H9 (cell line): ENCODE results near the gene TSPAN6. TPM values are rescaled to one million over a fixed set of nuclear protein-coding genes. Genes with fewer than 3 reads are reported as not detected.

ENCODE experiments used
- DNase-seq: peaks from one replicate; pipeline ENCODE4 v3.0.0-alpha.2; 2017
- H2AFZ ChIP-seq: one replicate; pipeline ENCODE4 v1.6.1; 2013; ENCODE audit warnings: mild to moderate bottlenecking, low read length, control low read depth, moderate library complexity
- H2AK5ac ChIP-seq: 2 replicates; pipeline ENCODE4 v1.6.1; 2013; ENCODE audit warnings: low read length, control low read depth, mixed read lengths; ENCODE audit not compliant: insufficient read length
- H2BK120ac ChIP-seq: one replicate; pipeline ENCODE4 v1.6.1; 2013; ENCODE audit warnings: low read depth, mild to moderate bottlenecking, low read length, control low read depth, inconsistent platforms; ENCODE audit not compliant: poor library complexity, severe bottlenecking
- H2BK12ac ChIP-seq: 2 replicates; pipeline ENCODE4 v1.6.1; 2013; ENCODE audit warnings: low read length, control low read depth, mixed read lengths, low read depth; ENCODE audit not compliant: insufficient read length
- H2BK15ac ChIP-seq: 2 replicates; pipeline ENCODE4 v1.6.1; 2013; ENCODE audit warnings: low read depth, low read length, control low read depth
- H2BK20ac ChIP-seq: one replicate; pipeline ENCODE4 v1.6.1; 2013; ENCODE audit warnings: low read depth, mild to moderate bottlenecking, low read length, control low read depth, inconsistent platforms; ENCODE audit not compliant: poor library complexity, severe bottlenecking
- H2BK5ac ChIP-seq: 2 replicates; pipeline ENCODE4 v1.6.1; 2013; ENCODE audit warnings: low read length, control low read depth, mixed read lengths; ENCODE audit not compliant: insufficient read length
- H3K14ac ChIP-seq: 2 replicates; pipeline ENCODE4 v1.6.1; 2013; ENCODE audit warnings: low read length, control low read depth; ENCODE audit not compliant: insufficient read depth
- H3K18ac ChIP-seq: 2 replicates; pipeline ENCODE4 v1.6.1; 2013; ENCODE audit warnings: low read depth, mild to moderate bottlenecking, mixed read lengths, low read length, control low read depth; ENCODE audit not compliant: insufficient read length
- H3K23ac ChIP-seq: 2 replicates; pipeline ENCODE4 v1.6.1; 2013; ENCODE audit warnings: low read length, control low read depth, mixed read lengths, low read depth; ENCODE audit not compliant: insufficient read length
- H3K23me2 ChIP-seq: 2 replicates; pipeline ENCODE4 v1.6.1; 2013; ENCODE audit warnings: low read depth, mild to moderate bottlenecking, mixed read lengths, low read length, control low read depth; ENCODE audit not compliant: insufficient read length, poor library complexity, severe bottlenecking
- H3K27ac ChIP-seq: 2 replicates; pipeline ENCODE4 v1.5.1; 2013; ENCODE audit warnings: low read length, control low read depth, mixed read lengths, low read depth; ENCODE audit not compliant: insufficient read length
- H3K27me3 ChIP-seq: 2 replicates; pipeline ENCODE4 v1.6.1; 2013; ENCODE audit warnings: low read length, control low read depth, inconsistent platforms; ENCODE audit not compliant: insufficient read depth
- H3K4ac ChIP-seq: 2 replicates; pipeline ENCODE4 v1.6.1; 2013; ENCODE audit warnings: low read depth, mild to moderate bottlenecking, control low read depth, inconsistent platforms, low read length, moderate library complexity
- H3K4me1 ChIP-seq: 2 replicates; pipeline ENCODE4 v1.6.1; 2013; ENCODE audit warnings: low read length, control low read depth, inconsistent platforms; ENCODE audit not compliant: insufficient read depth
- H3K4me2 ChIP-seq: 2 replicates; pipeline ENCODE4 v1.6.1; 2013; ENCODE audit warnings: low read length, control low read depth, mixed read lengths; ENCODE audit not compliant: insufficient read length, insufficient read depth
- H3K56ac ChIP-seq: 2 replicates; pipeline ENCODE4 v1.6.1; 2013; ENCODE audit warnings: low read depth, mild to moderate bottlenecking, mixed read lengths, low read length, control low read depth; ENCODE audit not compliant: insufficient read length
- H3K79me1 ChIP-seq: 2 replicates; pipeline ENCODE4 v1.6.1; 2013; ENCODE audit warnings: low read depth, mild to moderate bottlenecking, moderate library complexity, low read length, control low read depth, inconsistent platforms; ENCODE audit not compliant: insufficient read depth, poor library complexity, severe bottlenecking
- H3K79me2 ChIP-seq: 2 replicates; pipeline ENCODE4 v1.6.1; 2013; ENCODE audit warnings: low read length, control low read depth, inconsistent platforms; ENCODE audit not compliant: insufficient read depth
- H3K9ac ChIP-seq: 2 replicates; pipeline ENCODE4 v1.6.1; 2013; ENCODE audit warnings: low read length, control low read depth, mixed read lengths; ENCODE audit not compliant: insufficient read length; ENCODE audit errors: extremely low read depth
- H3K9me3 ChIP-seq: one replicate; pipeline ENCODE4 v1.6.1; 2013; ENCODE audit warnings: low read depth, low read length, inconsistent platforms; ENCODE audit not compliant: control insufficient read depth
- H3T11ph ChIP-seq: one replicate; pipeline ENCODE4 v1.6.1; 2013; ENCODE audit warnings: mild to moderate bottlenecking, low read length, control low read depth, inconsistent platforms
- H4K20me1 ChIP-seq: one replicate; pipeline ENCODE4 v1.6.1; 2013; ENCODE audit not compliant: control insufficient read depth, insufficient read length, insufficient read depth
- H4K5ac ChIP-seq: 2 replicates; pipeline ENCODE4 v1.6.1; 2013; ENCODE audit warnings: low read depth, mild to moderate bottlenecking, mixed read lengths, low read length, control low read depth; ENCODE audit not compliant: insufficient read length
- H4K8ac ChIP-seq: replicated peaks from 2 replicates; pipeline ENCODE4 v1.6.1; 2013; ENCODE audit warnings: low read length, control low read depth, mixed read lengths, low read depth; ENCODE audit not compliant: insufficient read length
- H4K91ac ChIP-seq: 2 replicates; pipeline ENCODE4 v1.6.1; 2013; ENCODE audit warnings: low read depth, mild to moderate bottlenecking, moderate library complexity, mixed read lengths, low read length, control low read depth; ENCODE audit not compliant: insufficient read length
- H3K27ac Mint-ChIP-seq, 3 experiments: 2 replicates in 2 of 3; 3 replicates in 1 of 3; pipeline ENCODE4 v1.8.0; 2020 to 2021; ENCODE audit warnings: mixed read lengths in 3 of 3, mild to moderate bottlenecking in 1 of 3, moderate library complexity in 1 of 3
- H3K27me3 Mint-ChIP-seq: 2 replicates; pipeline ENCODE4 v1.8.0; 2021; ENCODE audit warnings: low read depth, mild to moderate bottlenecking, moderate library complexity, mixed read lengths
- H3K36me3 Mint-ChIP-seq, 3 experiments: 2 replicates in 2 of 3; 3 replicates in 1 of 3; pipeline ENCODE4 v1.8.0; 2020 to 2021; ENCODE audit warnings: low read depth in 3 of 3, mixed read lengths in 3 of 3; ENCODE audit not compliant: insufficient read depth in 1 of 3
- H3K4me1 Mint-ChIP-seq, 2 experiments: 2 replicates each; pipeline ENCODE4 v1.8.0; 2020; ENCODE audit warnings: mixed read lengths in 2 of 2
- H3K4me3 Mint-ChIP-seq, 2 experiments: 2 replicates in 1 of 2; 3 replicates in 1 of 2; pipeline ENCODE4 v1.8.0; 2020 to 2021; ENCODE audit warnings: mild to moderate bottlenecking in 2 of 2, mixed read lengths in 2 of 2, moderate library complexity in 1 of 2
- H3K9me3 Mint-ChIP-seq, 2 experiments: 2 replicates in 1 of 2; 3 replicates in 1 of 2; pipeline ENCODE4 v1.8.0; 2020; ENCODE audit warnings: mild to moderate bottlenecking in 2 of 2, mixed read lengths in 2 of 2, moderate library complexity in 1 of 2
- WGBS: extraction: QIAGEN DNeasy Blood & Tissue Kit; methylation state at CpG from one replicate; pipeline ENCODE4 v1.1.7; 2013; ENCODE audit warnings: missing lambda C conversion rate, low lambda C conversion rate, mixed read lengths; ENCODE audit not compliant: insufficient read length; ENCODE audit errors: extremely low coverage; 5-methylcytosine and 5-hydroxymethylcytosine counted together
- total RNA-seq: library from RNA; stranded (reverse); gene quantifications from 2 replicates; pipeline ENCODE4 v1.2.1, GENCODE V29; 2021
- TF ChIP-seq, protein P1 (sequence below): fragments of 200-600 bp; sonication (generic); conservative IDR thresholded peaks from 3 replicates; pipeline ENCODE4 v1.8.0; 2021; ENCODE audit warnings: antibody characterized with exemption, mild to moderate bottlenecking

The TSPAN6 gene
- total RNA-seq, 1 experiment from 2014 or later, result 61.3 TPM

DNA sequence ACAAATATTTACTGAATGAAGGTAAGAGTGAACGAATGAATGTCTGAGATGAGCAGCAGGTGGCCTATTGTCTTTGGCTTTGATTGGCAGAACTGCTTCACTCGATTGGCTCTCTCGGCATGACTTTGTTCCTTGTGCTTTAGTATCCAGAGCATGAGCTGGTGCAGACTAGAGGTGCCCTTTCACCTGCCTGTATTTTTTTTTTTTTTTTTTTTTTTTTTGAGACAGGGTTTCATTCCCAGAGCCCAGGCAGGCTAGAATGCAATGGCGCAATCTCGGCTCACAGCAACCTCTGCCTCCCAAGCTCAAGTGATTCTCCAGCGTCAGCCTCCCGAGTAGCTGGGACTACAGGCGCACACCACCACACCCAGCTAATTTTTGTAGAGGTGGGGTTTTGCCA, 46.3 kb upstream of the TSPAN6 start:
- Histone ChIP-seq H4K5ac (no peak overlapping the region), H3K4ac (no peak overlapping the region), H3K27ac (no peak overlapping the region), H4K8ac (no peak overlapping the region), H3K56ac (no peak overlapping the region), H2BK120ac (no peak overlapping the region), H2BK20ac (no peak overlapping the region), H3K79me2 (no peaks in the 10 kb centered on the region), H3K79me1 (no peaks in the 10 kb centered on the region), H2BK12ac (no peak overlapping the region), H2AK5ac (no peak overlapping the region), H3K27me3 (no peaks in the 10 kb centered on the region), H3K23ac (no peak overlapping the region), H3K4me1 (no peaks in the 10 kb centered on the region), H3K9me3 (no peaks in the 10 kb centered on the region), H3T11ph (no peak overlapping the region), H4K91ac (no peak overlapping the region), H2AFZ (no peak overlapping the region), H3K9ac (no peak overlapping the region), H4K20me1 (no peaks in the 10 kb centered on the region), H3K14ac (no peak overlapping the region), H2BK5ac (no peak overlapping the region), H3K4me2 (no peak overlapping the region), H3K18ac (no peak overlapping the region), H2BK15ac (no peak overlapping the region), H3K23me2 (no peaks in the 10 kb centered on the region)
- Mint-ChIP-seq H3K27me3 (peaks cover 7% of the 10 kb centered on the region), H3K9me3 (peaks cover 12 to 51% of the 10 kb centered on the region in 2 experiments; a peak in 4 of 5 replicates), H3K4me3 (no peak overlapping the region), H3K36me3 (0 out of 7 replicates have a peak, but pooled peaks cover 0 to 2% (median 0%) of the 10 kb centered on the region in 3 experiments), H3K27ac (no peak overlapping the region), H3K4me1 (no peaks in the 10 kb centered on the region)
- no CpG with 5 or more reads among the region's 8 CpGs for WGBS
- TF ChIP-seq, protein P1, sequence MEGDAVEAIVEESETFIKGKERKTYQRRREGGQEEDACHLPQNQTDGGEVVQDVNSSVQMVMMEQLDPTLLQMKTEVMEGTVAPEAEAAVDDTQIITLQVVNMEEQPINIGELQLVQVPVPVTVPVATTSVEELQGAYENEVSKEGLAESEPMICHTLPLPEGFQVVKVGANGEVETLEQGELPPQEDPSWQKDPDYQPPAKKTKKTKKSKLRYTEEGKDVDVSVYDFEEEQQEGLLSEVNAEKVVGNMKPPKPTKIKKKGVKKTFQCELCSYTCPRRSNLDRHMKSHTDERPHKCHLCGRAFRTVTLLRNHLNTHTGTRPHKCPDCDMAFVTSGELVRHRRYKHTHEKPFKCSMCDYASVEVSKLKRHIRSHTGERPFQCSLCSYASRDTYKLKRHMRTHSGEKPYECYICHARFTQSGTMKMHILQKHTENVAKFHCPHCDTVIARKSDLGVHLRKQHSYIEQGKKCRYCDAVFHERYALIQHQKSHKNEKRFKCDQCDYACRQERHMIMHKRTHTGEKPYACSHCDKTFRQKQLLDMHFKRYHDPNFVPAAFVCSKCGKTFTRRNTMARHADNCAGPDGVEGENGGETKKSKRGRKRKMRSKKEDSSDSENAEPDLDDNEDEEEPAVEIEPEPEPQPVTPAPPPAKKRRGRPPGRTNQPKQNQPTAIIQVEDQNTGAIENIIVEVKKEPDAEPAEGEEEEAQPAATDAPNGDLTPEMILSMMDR, result no peak
- DNase-seq, result no peak
